ENCODE data around the gene ACY1. TPM values are rescaled to one million over a fixed set of nuclear protein-coding genes. Genes with fewer than 3 reads are reported as not detected.

Gene ACY1
- total and polyA plus RNA-seq, 4 donors, result 69.5 to 274 (median 238) TPM

- peak; percentile 54 for DNase-seq (ENCODE audit: low spot score)
- no peaks in the 10 kb centered on the region for H3K36me3 ChIP-seq (ENCODE audit: control insufficient read depth in 4 of 4, insufficient read depth in 3 of 4, low read depth in 1 of 4, low read length in 3 of 4)
- H3K4me1 ChIP-seq (ENCODE audit: control insufficient read depth in 4 of 4, insufficient read depth in 4 of 4, low read length in 3 of 4), result peaks cover 13 to 54% (median 44%) of the 10 kb centered on the region in 4 donors
- TF ChIP-seq ZBTB33 (IDR thresholded peaks at IDR 0.05), result no peak
- no peak for TF ChIP-seq GABPA (IDR thresholded peaks at IDR 0.05 in 1 of 2, conservative IDR thresholded peaks at IDR 0.05 in 1 of 2)
- peak in 1 of 2 donors; percentile 4 for TF ChIP-seq RXRA (IDR thresholded peaks at IDR 0.05)
- TF ChIP-seq FOXA2 (IDR thresholded peaks at IDR 0.05), result no peak
- TF ChIP-seq HNF4A (conservative IDR thresholded peaks at IDR 0.05), result peak in 1 of 2 donors; percentile 10
- TF ChIP-seq MAX (IDR thresholded peaks at IDR 0.05), result peak; percentile 23
- peak; percentile 10 for TF ChIP-seq REST (IDR thresholded peaks at IDR 0.05)
- TF ChIP-seq HNF4G (IDR thresholded peaks at IDR 0.05), result no peak
- TF ChIP-seq SP1 (IDR thresholded peaks at IDR 0.05), result peak; percentile 46
- H3K27ac ChIP-seq (ENCODE audit: low read depth in 1 of 2, low read length in 2 of 2), result peak overlapping the region; percentile 94 to 97
- H3K27me3 ChIP-seq (ENCODE audit: control insufficient read depth in 4 of 4, insufficient read depth in 4 of 4, low read length in 3 of 4), result no peaks in the 10 kb centered on the region
- H3K4me3 ChIP-seq (ENCODE audit: low read depth in 1 of 3, low read length in 3 of 3), result peak overlapping the region; percentile 60 to 79 (median 64)
- H3K9ac ChIP-seq (ENCODE audit: low read depth in 1 of 2, low read length in 2 of 2), result peak overlapping the region; percentile 92 to 95
- 7% methylated on average over 30 of the region's 30 CpGs for WGBS
- H3K9me3 ChIP-seq (ENCODE audit: control insufficient read depth in 4 of 4, low read length in 3 of 4), result no peaks in the 10 kb centered on the region
These were observed 8.9 kb upstream of the ACY1 start for GRCh38 chr3:51974277-51974962.

- H3K9me3 ChIP-seq (ENCODE audit: control insufficient read depth in 4 of 4, low read length in 3 of 4), result no peaks in the 10 kb centered on the region
- DNase-seq (ENCODE audit: low spot score), result peak; percentile 71
- H3K27me3 ChIP-seq (ENCODE audit: control insufficient read depth in 4 of 4, insufficient read depth in 4 of 4, low read length in 3 of 4), result no peaks in the 10 kb centered on the region
- peak within 1 kb of the TSS; percentile 94 to 97 for H3K27ac ChIP-seq (ENCODE audit: low read depth in 1 of 2, low read length in 2 of 2)
- no peaks in the 10 kb centered on the region for H3K36me3 ChIP-seq (ENCODE audit: control insufficient read depth in 4 of 4, insufficient read depth in 3 of 4, low read depth in 1 of 4, low read length in 3 of 4)
- peak within 1 kb of the TSS; percentile 64 to 79 (median 76) for H3K4me3 ChIP-seq (ENCODE audit: low read depth in 1 of 3, low read length in 3 of 3)
- H3K4me1 ChIP-seq (ENCODE audit: control insufficient read depth in 4 of 4, insufficient read depth in 4 of 4, low read length in 3 of 4), result peaks cover 11 to 49% (median 37%) of the 10 kb centered on the region in 4 donors
- under 1% methylated on average over 63 of the region's 63 CpGs for WGBS
- H3K9ac ChIP-seq (ENCODE audit: low read depth in 1 of 2, low read length in 2 of 2), result peak within 1 kb of the TSS; percentile 92 to 95
- TF ChIP-seq EGR1 (IDR thresholded peaks at IDR 0.05; ENCODE audit: low read depth in 2 of 2), result peak in 1 of 2 donors; percentile 17
- TF ChIP-seq FOXA1 (IDR thresholded peaks at IDR 0.05), result no peak
- TF ChIP-seq FOXA2 (IDR thresholded peaks at IDR 0.05), result no peak
- TF ChIP-seq ZBTB33 (IDR thresholded peaks at IDR 0.05), result no peak
- no peak for TF ChIP-seq RAD21 (IDR thresholded peaks at IDR 0.05)
- no peak for TF ChIP-seq MAX (IDR thresholded peaks at IDR 0.05)
- no peak for TF ChIP-seq NR2F2 (IDR thresholded peaks at IDR 0.05)
- TF ChIP-seq HNF4G (IDR thresholded peaks at IDR 0.05), result peak; percentile 86
- TF ChIP-seq GABPA (IDR thresholded peaks at IDR 0.05 in 1 of 2, conservative IDR thresholded peaks at IDR 0.05 in 1 of 2), result peak in 1 of 2 donors; percentile 37
- peak; percentile 63 for TF ChIP-seq SP1 (IDR thresholded peaks at IDR 0.05)
- no peak for TF ChIP-seq CTCF (IDR thresholded peaks at IDR 0.05; ENCODE audit: low read depth, low read length, missing input control)
- TF ChIP-seq HNF4A (conservative IDR thresholded peaks at IDR 0.05), result peak; percentile 92 to 93
- TF ChIP-seq YY1 (IDR thresholded peaks at IDR 0.05), result no peak
- TF ChIP-seq JUND (IDR thresholded peaks at IDR 0.05), result no peak
- peak in 1 of 2 donors; percentile 31 for TF ChIP-seq RXRA (IDR thresholded peaks at IDR 0.05)
- TF ChIP-seq TAF1 (conservative IDR thresholded peaks at IDR 0.05), result no peak
- TF ChIP-seq ATF3 (IDR thresholded peaks at IDR 0.05), result no peak
These were observed 8.1 kb upstream of the ACY1 start, which contains the start of gene ABHD14A for GRCh38 chr3:51974963-51975851. TSS of gene ABHD14A (plus strand) at chr3:51975064. CDS start at chr3:51975136, 72 bp downstream.
